GM21367 (cell line): Measurements from ENCODE around the gene PKP3.
"Not testable (repeated sequence)": the region's sequence is repeated elsewhere in the genome, so short reads cannot be mapped to it uniquely, and the experiment has no call there.

Experiments used
- ATAC-seq: cut with Tn5 transposase; IDR thresholded peaks from one replicate; pipeline ENCODE4 v1.9.1; 2021; ENCODE audit not compliant: unreplicated experiment

Gene PKP3

DNA sequence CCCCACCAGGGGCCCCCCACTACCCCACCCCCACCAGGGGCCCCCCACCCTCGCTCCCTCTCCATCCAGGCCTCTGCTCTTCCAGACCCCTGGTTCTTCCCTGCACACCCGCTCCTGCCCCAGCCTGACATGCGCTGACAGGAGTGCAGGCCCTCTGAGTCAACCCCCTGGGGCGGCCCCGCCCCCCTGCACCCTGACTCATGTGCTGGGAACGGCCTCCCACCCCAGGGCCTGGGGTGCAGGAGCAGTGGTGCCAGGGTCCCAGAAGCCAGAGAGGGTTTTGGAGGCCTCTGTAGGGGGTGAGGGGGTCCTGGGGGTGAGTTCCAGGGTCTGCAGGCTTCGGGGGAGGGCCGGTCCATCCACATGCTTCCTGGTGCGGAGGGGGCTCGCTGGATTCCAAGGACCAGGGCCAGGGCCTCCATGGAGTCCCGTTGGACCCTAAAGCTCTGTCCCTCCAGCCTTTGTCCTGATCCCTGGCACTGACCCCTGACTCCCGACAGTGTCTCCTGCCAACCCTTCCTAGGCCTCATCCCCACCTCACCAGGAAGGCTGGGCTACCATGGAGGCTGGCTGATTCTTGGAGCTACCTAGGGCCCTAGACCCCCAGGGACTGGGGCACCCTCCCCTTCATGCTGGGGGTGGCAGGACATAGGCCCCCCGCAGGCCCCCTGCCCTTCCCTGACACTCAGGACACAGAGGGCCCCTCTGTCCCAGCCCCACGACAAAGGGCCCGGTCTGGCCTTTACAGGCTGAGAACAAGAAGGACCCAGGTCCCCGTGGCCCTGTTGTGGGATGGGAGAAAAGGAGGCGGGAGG is 583 bp upstream of the PKP3 start:
- ATAC-seq = no peak

DNA sequence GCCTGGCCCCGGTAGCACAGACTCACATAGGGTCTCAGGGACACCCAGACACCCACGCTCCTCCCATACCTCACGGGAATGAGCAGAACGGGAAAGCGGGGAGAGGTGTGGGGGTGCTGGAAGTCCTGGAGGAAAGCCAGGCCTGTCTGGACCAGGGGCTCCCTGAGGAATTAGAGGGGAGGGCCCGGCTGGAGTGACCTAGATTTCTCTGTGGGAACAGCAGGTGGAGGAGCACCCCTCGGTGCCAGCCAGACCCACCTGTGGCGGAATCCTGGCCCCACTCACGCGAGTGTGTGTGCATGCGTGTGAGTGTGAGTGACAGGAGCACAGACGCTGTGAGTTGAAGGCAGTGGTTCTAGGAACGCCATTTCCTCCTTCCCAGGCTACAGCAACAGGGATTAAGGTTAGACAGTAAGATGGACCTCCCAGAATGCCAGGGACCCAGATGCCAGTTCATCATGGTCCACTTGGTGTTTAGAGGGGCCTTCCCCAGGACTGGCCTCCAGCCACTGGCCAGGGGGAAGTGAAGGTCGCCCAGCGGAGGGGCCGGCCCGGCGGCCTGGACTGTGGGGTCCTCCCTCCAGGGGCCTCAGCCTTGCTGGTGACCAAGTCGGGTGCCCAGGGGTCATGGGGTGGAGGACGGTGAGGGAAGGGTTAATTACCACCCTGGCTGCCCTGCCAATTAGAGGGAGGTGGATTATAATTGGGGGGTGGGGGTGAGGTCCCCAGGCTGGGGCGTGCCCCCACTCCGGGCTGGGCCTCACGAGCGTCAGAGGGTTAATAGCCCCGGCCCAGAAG is 1.0 kb downstream of the PKP3 start:
- ATAC-seq = no peak

DNA sequence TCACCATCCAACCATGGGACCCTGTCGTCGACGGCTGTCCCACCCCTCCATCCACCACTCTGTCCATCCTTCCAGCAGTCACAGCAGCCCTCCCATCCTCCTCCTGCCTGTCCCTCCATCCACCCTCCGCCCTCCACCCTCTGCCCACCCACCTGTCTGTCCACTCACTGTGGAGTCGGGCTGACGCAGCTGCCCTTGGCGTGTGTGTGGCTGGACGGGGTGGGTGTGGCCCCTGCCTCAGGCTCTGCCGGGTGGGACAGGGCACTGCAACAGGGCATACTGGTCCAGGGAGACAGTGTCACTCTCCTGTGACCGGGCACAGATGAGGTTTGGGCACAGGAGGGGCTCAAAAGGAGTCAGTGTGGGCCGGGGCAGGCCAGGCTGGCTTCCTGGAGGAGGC is 1.9 kb downstream of the PKP3 start:
- ATAC-seq = no peak

DNA sequence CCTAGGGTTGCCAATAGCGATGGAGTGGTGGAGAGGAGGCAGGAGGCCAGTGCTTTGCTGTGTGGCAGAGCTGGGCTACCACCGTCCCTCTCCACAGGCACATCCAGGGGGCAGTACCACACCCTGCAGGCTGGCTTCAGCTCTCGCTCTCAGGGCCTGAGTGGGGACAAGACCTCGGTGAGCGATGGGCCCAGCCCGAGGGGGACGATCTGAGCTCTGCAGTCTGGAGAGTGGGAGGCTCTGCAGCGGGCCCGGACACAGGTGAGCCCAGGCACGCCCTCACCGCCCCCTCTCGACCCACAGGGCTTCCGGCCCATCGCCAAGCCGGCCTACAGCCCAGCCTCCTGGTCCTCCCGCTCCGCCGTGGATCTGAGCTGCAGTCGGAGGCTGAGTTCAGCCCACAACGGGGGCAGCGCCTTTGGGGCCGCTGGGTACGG is 2.5 kb downstream of the PKP3 start:
- no peak for ATAC-seq

DNA sequence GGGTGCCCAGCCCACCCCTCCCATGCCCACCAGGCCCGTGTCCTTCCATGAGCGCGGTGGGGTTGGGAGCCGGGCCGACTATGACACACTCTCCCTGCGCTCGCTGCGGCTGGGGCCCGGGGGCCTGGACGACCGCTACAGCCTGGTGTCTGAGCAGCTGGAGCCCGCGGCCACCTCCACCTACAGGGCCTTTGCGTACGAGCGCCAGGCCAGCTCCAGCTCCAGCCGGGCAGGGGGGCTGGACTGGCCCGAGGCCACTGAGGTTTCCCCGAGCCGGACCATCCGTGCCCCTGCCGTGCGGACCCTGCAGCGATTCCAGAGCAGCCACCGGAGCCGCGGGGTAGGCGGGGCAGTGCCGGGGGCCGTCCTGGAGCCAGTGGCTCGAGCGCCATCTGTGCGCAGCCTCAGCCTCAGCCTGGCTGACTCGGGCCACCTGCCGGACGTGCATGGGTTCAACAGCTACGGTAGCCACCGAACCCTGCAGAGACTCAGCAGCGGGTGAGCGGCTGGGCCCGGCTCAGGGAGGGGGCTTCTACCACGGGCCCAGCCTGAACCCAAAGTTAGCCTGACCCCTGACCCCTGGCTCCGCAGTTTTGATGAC is 3.0 kb downstream of the PKP3 start:
- ATAC-seq = no peak

DNA sequence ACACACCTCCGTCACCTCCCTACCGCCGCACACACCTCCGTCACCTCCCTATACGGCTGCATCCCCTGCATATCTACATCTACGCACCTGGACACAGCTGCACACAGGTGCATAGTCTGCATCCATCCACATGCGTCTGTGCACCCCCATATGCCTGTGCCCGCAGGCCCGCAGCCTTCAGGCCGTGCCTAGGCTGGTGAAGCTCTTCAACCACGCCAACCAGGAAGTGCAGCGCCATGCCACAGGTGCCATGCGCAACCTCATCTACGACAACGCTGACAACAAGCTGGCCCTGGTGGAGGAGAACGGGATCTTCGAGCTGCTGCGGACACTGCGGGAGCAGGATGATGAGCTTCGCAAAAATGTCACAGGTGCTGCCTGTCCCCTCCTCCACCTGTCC is 4.8 kb downstream of the PKP3 start:
- no peak for ATAC-seq

DNA sequence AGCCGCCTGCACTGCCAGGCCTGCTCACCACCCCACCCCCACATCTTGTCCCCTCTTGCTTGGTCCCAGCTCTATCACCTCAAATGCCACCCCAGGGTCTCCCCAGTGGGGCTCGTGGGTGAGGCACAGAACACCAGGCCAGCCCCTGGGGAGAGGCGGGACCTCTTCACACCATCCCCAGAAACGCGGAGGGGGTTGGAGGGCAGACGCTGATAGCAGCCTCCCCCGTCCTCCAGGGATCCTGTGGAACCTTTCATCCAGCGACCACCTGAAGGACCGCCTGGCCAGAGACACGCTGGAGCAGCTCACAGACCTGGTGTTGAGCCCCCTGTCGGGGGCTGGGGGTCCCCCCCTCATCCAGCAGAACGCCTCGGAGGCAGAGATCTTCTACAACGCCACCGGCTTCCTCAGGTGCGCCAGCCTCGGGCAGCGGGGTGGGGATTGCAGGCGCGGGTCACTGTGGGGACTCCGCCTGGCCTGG is 5.8 kb downstream of the PKP3 start:
- ATAC-seq = no peak

DNA sequence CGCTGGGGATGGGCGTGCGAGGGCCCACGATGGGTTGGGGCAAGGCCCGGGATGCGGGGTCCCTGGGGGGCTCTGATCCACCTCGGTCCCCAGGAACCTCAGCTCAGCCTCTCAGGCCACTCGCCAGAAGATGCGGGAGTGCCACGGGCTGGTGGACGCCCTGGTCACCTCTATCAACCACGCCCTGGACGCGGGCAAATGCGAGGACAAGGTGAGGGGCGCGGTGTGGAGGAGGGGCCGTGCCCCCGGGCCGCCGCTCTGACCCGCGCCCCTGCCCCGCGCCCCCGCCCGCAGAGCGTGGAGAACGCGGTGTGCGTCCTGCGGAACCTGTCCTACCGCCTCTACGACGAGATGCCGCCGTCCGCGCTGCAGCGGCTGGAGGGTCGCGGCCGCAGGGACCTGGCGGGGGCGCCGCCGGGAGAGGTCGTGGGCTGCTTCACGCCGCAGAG is 6.3 kb downstream of the PKP3 start:
- no peak for ATAC-seq

DNA sequence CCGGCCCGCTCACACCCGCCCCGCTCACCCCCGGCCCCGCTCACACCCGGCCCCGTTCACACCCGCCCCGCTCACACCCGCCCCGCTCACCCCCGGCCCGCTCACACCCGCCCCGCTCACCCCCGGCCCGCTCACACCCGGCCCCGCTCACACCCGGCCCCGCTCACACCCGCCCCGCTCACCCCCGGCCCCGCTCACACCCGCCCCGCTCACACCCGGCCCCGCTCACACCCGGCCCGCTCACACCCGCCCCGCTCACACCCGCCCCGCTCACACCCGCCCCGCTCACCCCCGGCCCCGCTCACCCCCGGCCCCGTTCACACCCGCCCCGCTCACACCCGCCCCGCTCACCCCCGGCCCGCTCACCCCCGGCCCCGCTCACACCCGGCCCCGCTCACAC is 7.2 kb downstream of the PKP3 start:
- ATAC-seq = not testable (repeated sequence)

DNA sequence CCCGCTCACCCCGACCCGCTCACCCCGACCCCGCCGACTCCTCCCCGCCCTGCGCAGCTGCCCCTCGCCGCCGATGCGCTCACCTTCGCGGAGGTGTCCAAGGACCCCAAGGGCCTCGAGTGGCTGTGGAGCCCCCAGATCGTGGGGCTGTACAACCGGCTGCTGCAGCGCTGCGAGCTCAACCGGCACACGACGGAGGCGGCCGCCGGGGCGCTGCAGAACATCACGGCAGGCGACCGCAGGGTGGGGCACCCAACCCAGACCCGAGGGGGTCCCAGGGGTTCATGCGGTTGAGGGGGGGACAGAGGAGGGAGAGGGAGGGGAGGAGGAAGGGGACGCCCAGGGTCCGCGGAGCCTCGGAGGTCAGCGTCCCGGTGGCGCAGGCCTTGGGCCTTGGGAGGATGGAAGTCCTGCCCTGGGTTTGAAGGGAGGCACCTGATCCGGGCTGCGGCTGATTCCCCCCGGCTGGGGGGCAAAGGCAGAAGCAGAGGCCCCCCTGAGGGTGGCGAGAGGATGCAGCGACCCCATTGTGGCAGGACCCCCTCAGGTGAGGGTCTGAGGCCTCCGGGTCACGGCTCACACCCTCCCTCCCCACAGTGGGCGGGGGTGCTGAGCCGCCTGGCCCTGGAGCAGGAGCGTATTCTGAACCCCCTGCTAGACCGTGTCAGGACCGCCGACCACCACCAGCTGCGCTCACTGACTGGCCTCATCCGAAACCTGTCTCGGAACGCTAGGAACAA is 9.2 kb downstream of the PKP3 start:
- no peak for ATAC-seq

DNA sequence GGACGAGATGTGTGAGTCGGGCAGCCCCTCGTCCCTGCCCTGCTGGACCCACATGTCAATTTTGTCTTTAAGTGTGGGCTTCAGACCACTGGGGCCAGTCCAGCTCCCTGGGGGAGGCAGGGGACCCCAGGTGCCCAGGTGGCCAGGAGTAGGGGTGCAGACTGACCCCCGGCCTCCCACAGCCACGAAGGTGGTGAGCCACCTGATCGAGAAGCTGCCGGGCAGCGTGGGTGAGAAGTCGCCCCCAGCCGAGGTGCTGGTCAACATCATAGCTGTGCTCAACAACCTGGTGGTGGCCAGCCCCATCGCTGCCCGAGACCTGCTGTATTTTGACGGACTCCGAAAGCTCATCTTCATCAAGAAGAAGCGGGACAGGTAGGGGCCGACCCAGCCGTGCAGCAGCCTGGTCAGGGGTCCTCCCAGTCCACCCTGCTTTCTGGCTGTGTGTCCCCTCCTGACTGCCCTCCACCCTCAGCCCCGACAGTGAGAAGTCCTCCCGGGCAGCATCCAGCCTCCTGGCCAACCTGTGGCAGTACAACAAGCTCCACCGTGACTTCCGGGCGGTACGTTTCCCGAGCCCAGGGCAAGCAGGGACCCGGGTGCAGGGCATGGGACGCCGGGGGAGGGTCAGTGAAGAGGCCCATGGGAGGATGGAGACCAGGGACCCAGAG is 9.9 kb downstream of the PKP3 start:
- no peak for ATAC-seq

DNA sequence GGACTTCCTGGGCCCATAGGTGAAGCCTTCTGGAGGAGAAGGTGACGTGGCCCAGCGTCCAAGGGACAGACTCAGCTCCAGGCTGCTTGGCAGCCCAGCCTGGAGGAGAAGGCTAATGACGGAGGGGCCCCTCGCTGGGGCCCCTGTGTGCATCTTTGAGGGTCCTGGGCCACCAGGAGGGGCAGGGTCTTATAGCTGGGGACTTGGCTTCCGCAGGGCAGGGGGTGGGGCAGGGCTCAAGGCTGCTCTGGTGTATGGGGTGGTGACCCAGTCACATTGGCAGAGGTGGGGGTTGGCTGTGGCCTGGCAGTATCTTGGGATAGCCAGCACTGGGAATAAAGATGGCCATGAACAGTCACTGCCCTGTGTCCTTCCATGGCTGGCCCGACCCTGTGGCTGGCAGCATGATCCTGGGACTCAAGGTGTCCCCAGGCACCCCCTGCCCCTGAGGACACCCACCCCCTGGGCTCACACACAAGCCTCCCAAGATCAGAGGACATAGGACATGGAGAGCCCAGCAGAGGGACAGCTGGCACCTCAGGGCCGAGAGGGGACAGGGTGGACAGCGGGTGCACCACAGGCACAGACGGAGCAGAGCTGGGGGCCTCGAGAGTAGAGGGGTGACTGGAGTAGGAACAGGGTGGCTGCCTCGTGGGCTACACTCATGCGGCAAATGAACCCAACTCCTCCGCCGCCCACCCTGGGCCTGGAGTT is 10.7 kb downstream of the PKP3 start:
- no peak for ATAC-seq

DNA sequence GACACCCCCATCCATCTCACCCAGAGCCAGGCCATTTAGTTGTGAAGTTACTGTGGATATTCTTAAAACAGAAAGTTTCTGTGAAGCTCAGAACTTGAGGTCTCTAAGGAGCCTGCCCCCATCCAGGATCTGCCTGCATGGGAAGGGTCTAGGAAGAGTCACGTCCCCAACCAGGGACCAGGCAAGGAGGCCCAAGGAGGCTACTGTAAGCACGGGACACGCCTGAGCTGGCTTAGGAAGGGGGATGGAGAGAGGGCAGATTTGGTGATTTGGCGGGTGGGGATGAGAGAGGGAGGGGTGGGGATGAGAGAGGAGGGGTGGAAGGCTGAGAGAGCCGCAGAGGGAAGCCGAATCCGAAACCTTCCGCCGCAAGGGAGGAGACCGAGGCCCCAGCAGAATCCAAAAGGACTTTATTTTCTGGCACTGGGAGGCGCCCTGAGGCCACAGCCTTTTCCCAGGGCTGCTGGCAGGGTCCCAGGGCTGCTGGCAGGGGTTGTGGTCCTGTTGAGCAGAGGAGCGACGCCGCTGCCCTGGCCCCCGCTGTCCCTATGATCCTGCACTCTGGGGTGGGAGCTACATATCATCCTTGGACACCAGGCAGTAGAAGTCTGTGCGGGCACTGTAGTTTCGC is 11.4 kb downstream of the PKP3 start:
- no peak for ATAC-seq

DNA sequence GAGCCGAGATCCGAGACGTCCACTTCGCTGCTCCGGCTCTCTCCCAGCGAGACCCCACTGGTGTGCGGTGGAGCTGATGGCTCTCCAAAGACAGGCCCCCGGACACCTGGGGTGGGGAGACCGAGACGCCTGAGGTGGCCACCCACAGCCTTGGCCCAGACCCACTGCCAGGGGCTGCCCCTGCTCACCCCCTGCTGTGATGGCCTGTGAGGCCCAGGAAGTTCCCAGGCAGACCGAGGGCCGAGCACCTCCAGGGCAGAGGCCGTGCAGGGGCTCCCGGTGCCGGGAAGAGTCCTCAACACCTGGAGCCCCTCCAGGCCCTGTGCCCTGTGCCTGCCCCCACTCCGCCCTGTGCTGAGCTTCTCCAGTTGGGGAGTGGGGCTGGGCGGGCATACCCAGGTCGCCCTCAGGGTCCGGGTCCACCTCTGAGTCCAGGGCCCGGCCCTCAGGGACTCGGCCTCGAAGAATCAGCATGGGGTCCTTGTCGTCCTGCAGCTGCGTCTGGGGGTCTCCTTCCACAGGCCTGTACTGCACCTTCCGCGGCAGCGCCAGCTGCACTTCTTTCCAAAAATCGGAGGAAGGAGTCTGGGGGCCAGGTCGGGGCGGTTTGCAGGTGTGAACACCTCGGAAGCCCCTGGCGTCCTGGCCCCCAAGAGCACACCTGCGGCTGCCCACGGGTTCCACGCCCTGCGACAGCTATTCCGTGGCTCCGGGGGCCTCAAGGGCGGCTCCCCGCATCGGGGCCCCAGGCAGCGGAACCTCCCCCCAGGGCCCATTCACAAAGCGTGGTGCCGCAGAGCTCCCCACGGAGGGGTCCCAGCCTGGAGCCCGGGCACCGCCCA is 12.2 kb downstream of the PKP3 start:
- no peak for ATAC-seq

DNA sequence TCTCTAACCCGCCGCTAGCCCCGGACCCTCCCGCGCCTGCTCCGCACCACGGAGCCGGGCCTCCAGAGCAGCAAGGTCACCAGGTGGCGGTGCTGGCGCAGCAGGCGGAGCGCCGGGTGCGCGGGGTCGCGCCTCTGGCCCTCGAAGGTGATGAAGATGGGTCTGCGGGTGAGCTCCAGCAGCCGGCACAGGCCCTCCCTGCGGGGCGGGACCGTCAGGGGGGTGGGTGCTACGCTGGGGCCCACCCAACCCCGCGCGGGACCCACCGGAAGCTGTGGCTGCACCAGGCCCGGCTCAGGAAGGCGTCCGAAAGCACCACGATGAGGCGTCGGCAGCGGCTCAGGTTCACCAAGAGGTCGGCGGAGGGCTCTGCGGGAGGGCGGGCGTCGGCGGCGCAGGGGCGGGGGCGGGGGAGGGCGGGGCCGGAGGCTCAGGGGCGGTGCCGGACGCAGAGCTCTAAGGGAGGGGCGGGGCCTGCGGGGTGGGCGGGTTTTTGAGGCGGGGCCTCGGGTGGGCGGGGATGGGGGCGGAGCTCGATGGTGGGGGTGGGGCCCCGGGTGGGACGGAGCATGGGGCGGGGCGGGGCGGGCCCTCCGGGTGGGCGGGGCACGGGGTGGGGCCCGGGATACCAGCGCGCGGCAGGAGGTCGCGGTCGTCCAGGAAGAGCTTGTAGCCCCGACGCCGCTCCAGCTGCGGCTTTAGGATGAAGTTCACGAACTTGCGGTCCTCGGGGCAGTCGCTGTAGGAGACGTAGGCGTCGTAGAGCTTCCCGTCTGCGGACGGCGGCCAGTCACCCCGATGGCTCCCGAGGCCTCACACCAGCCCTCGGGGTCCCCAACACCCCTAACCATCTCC is 13.0 kb downstream of the PKP3 start:
- peak; percentile 61 for ATAC-seq

DNA sequence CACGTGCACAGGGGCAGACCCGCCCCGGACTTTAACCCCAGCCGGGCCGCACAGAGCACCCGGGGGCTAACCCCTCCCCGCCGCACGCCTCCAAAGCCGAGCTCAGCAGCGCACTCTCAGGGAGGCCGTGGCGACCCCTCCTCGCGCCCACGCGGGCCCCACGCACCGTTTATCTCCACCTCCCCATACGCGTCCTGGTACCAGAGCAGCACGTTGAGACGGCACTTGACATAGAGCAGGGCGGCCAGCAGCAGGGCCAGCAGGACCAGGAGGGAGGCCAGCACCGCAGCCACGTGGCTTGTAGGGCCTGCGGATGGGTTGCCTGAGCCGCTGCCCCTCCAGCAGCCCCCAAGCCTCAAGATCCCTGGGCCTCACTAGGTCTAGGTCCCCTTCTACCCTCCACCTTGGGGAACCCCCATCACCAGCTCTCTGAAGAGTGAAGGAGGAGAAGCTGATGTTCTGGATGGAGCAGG is 13.7 kb downstream of the PKP3 start:
- no peak for ATAC-seq
